ENCODE results near the gene SCGB3A1. TPM values are rescaled to one million over a fixed set of nuclear protein-coding genes. Genes with fewer than 3 reads are reported as not detected.

Gene SCGB3A1
- total and polyA plus RNA-seq, 2 of the 4 experiments (the other 2 are of a cell fraction) = not detected

- H2AFZ ChIP-seq (replicated peaks; ENCODE audit: low read length, poor library complexity) = no peak overlapping the region
- no peaks in the 10 kb centered on the region; the same call in 1 of the 2 replicates for H4K20me1 ChIP-seq (ENCODE audit: insufficient read depth, low read length)
- no peak overlapping the region for H3K4me2 ChIP-seq (ENCODE audit: low read depth, low read length)
- ChIA-PET POLR2A (ENCODE audit: unreplicated experiment) (no interaction called here), CTCF (no interaction called here)
- intact Hi-C loops (cut with micrococcal nuclease) = loop anchor here (10.0 kb wide), 1 partner anchor 398 kb away; the partner anchor contains the start of gene RASGEF1C
- H3K56ac ChIP-seq (ENCODE audit: extremely low read depth, insufficient read depth, low read length) = no peak overlapping the region
- H3K9me1 ChIP-seq (ENCODE audit: insufficient read depth, low read length) = no peaks in the 10 kb centered on the region
- in situ Hi-C loops (cut with MboI; ENCODE audit: low sequenced_read_pairs) = no loop called here
- no peaks in the 10 kb centered on the region for H3K9me3 ChIP-seq (ENCODE audit: control insufficient read depth, insufficient read depth, low read length)
- DNase-seq (no peak), ATAC-seq (ENCODE audit: low read depth) (no peak)
- BruUV-seq (replicated peaks) = no TSS peak
- no peak overlapping the region for H3K18ac ChIP-seq (ENCODE audit: low read depth, low read length)
- H3K36me3 ChIP-seq (ENCODE audit: control insufficient read depth, insufficient read depth, low read length) = no peaks in the 10 kb centered on the region
- H3K27me3 ChIP-seq (ENCODE audit: control insufficient read depth, insufficient read depth, low read length) = peaks cover 10% of the 10 kb centered on the region; the same call in 1 of the 2 replicates
- no peak overlapping the region for H2BK5ac ChIP-seq (ENCODE audit: low read depth, low read length, poor library complexity, severe bottlenecking)
- H3K4me3 ChIP-seq (ENCODE audit: insufficient read depth, low read depth, low read length) = no peak overlapping the region
- no peak overlapping the region for H2BK15ac ChIP-seq (ENCODE audit: low read depth, low read length)
- H3K23ac ChIP-seq (ENCODE audit: low read depth, low read length) = no peak overlapping the region
- no peak overlapping the region for H3K27ac ChIP-seq (ENCODE audit: insufficient read depth, low read length)
- no peaks in the 10 kb centered on the region for H3K4me1 ChIP-seq (ENCODE audit: control insufficient read depth, insufficient read depth, low read length)
- dilution Hi-C loops (cut with HindIII; ENCODE audit: low sequenced_read_pairs, unreplicated experiment) = no loop called here
- H3K9ac ChIP-seq (ENCODE audit: low read depth, low read length) = no peak overlapping the region
- H2BK20ac ChIP-seq (ENCODE audit: low read depth, low read length) = no peak overlapping the region
- no peak overlapping the region for H4K8ac ChIP-seq (ENCODE audit: low read depth in 2 of 2, low read length in 2 of 2)
- no peak overlapping the region for H4K5ac ChIP-seq (ENCODE audit: low read depth, low read length)
- H4K91ac ChIP-seq (ENCODE audit: insufficient read depth, low read depth, low read length) = no peak overlapping the region
- 60% methylated on average over 5 of the region's 15 CpGs; no CpG with 5 or more reads in 1 of the 2 experiments for WGBS, 2 experiments (ENCODE audit: extremely low coverage in 2 of 2, insufficient read length in 1 of 2)
- no peaks in the 10 kb centered on the region for H3K79me1 ChIP-seq (ENCODE audit: low read depth in 1 of 2, low read length in 2 of 2)
- H2AK5ac ChIP-seq (ENCODE audit: low read depth, low read length) = no peak overlapping the region
- no peak overlapping the region for H3K14ac ChIP-seq (replicated peaks; ENCODE audit: low read depth, low read length)
- no peak for TF ChIP-seq RFX5 (IDR thresholded peaks at IDR 0.05; ENCODE audit: low read depth, low read length)
- H3K4ac ChIP-seq (ENCODE audit: low read depth, low read length) = no peak overlapping the region
- H2AK9ac ChIP-seq (replicated peaks; ENCODE audit: low read depth, low read length, poor library complexity) = no peak overlapping the region
- H2BK120ac ChIP-seq (ENCODE audit: low read depth, low read length) = no peak overlapping the region
Observed at GRCh38 chr5:180602481-180603075, 11.3 kb upstream of the SCGB3A1 start.
